GM12864 (cell line): ENCODE measurements around the gene MCL1.
A peak's percentile ranks its signal among the peaks of the same experiment; 100 is the strongest.

Source experiments
- DNase-seq: peaks from one replicate; pipeline ENCODE4 v3.0.0-alpha.2; 2011; ENCODE audit warnings: low read depth
- H3K4me3 ChIP-seq: 2 replicates; pipeline ENCODE4 v1.5.1; 2011; ENCODE audit warnings: mild to moderate bottlenecking, low read depth, low read length, control low read depth
- CTCF ChIP-seq: IDR thresholded peaks from 2 replicates; pipeline ENCODE4 v1.5.1; 2011; ENCODE audit warnings: low read depth, mild to moderate bottlenecking, moderate library complexity, low read length, control low read depth, inconsistent platforms; ENCODE audit errors: missing control alignments

Gene MCL1

DNA sequence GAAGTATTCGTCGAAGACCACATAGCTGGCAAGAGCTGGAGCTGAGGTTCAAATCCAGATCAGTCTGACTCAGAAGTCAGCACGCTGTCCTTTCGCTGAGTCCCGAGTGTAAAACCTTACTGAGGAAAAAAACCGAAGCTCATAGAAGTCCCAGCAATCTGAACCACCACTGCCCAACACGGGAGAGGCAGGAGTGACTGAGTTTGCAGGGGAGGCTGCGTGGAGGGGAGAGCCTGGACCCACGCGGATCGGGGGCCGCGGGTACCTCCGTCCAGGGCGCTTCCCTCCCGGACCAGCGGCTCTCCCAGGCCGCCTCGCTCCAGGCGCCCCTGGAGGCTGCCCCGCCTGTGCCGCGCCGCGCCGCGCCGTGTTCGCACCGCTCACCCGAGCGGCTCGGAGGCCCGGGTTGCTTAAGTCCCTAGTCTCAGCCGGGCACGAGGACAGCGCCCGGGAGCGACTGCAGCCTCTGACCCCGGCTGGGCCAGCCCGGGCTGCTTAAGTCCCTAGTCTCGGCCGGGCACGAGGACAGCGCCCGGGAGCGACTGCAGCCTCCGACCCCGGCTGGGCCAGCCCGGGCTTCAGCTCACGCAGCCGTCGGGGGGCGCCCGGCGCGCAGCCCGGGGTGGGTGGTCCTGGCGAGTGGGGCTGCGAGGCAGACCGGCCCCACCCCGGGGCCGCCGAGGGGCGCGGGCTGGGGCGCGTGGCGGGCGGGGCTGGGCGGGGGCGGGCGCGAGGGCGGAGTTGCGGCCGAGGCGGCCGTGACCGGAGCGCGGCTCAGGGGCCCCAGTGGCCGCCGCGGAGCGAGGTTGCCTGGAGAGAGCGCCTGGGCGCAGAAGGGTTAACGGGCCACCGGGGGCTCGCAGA is 30.5 kb downstream of the MCL1 start, which contains the start of gene ADAMTSL4:
TSS of gene ADAMTSL4 (plus strand) at position 777 of the 864 bp plus-strand sequence. CDS start 2,881 bp downstream, outside the sequence.
- TF ChIP-seq CTCF = peak; percentile 14
- no peak for DNase-seq
- H3K4me3 ChIP-seq = peak within 1 kb of the TSS; percentile 55

DNA sequence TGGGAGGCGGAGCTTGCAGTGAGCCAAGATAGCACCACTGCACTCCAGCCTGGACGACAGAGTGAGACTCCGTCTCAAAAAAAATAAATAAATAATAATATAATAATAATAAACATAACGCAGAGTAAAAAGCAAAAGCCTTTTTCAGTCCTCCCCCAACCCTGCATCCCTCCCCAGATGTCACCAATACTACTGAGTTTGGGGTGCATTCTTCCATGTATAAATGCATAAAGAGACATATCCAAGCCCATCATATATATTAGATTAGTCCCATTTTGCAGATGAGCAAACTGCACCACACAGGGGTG is 31.1 kb downstream of the MCL1 start:
- DNase-seq = no peak
- TF ChIP-seq CTCF = no peak

GRCh38 chr1:150546294-150546937 is 33.0 kb downstream of the MCL1 start:
- no peak for DNase-seq
- TF ChIP-seq CTCF = no peak
- no peak overlapping the region for H3K4me3 ChIP-seq

More for the DNA sequence above, 31.1 kb downstream of the MCL1 start:
- H3K4me3 ChIP-seq = no peak overlapping the region; the same call in 1 of the 2 replicates

- H3K4me3 ChIP-seq = no peak overlapping the region
- no peak for DNase-seq
- no peak for TF ChIP-seq CTCF
Measured at GRCh38 chr1:150545486-150546032, 33.9 kb downstream of the MCL1 start.

DNA sequence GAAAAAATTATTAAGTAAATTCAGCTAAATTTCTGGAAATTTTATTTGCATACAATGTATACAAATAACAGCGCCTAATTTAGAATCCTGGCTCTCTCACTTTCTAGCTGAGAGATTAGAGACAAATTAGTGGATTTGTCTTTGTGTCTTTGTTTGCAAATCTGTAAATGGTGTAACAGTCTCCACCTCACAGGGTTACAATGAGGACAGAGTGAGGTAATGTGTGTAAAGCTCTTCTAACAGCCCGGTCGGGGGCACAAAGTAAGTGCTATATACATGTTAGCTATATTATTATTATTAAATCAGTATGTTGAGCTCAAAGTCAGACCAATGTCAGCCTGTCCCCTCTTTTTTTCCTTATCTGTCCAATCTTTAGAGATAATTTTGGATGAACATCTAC is 35.2 kb downstream of the MCL1 start:
- no peak for TF ChIP-seq CTCF
- DNase-seq = no peak
- H3K4me3 ChIP-seq = no peak overlapping the region

DNA sequence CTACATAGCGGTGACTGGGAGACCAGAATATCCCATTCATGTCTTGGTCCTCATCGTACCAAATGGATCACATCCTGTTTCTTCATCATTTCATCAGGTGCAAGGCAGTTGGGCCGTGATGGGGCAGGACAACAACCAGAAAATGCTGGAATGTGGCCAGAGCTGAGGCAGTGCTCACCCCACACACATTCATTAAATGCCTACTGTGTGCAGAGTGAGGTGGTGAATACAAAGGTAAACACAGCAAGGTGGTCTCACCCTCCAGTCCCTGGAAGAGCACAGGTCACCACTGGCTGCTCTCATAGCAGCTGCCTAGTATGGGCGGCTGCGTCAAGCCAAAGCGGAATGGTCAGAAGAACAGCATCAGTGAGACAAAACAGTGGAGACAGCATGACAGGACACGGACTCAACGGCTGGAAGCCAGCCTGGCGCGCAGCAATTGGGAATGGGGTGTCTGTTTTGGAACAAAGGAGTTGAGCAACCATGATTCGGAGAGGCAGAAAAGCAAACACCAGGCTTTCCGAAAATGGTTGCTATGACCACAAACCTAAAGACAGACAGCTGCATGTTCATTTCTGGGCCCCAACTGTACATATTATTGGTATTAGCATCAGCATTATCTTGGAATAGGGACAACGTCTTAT is 35.8 kb downstream of the MCL1 start:
- no peak overlapping the region for H3K4me3 ChIP-seq
- TF ChIP-seq CTCF = no peak
- DNase-seq = no peak
